SK-N-SH (cell line): ENCODE measurements around the gene CDS2.

Experiments
- CTCF ChIP-seq: fragments of 200-600 bp; sonication (generic); IDR thresholded peaks from 2 replicates; pipeline ENCODE4 v1.6.1; 2017; ENCODE audit warnings: antibody characterized with exemption, mild to moderate bottlenecking, moderate library complexity
- EZH2phosphoT487 ChIP-seq: fragments of 200-600 bp; sonication (generic); IDR thresholded peaks from 2 replicates; pipeline ENCODE4 v1.6.1; 2017; ENCODE audit warnings: low read depth, mixed run types, mild to moderate bottlenecking, antibody characterized with exemption, moderate library complexity, borderline replicate concordance
- FOXJ3 ChIP-seq: sonication (generic); formaldehyde crosslinking; IDR thresholded peaks from 2 replicates; pipeline ENCODE4 v1.5.1; 2020; ENCODE audit warnings: mild to moderate bottlenecking, missing genetic modification reagents
- MEF2A ChIP-seq: IDR thresholded peaks from 2 replicates; pipeline ENCODE4 v1.4.0; 2012; ENCODE audit warnings: low read depth, borderline replicate concordance
- TEAD4 ChIP-seq: IDR thresholded peaks from 2 replicates; pipeline ENCODE4 v1.4.0; 2012; ENCODE audit warnings: mild to moderate bottlenecking, borderline replicate concordance; ENCODE audit not compliant: insufficient read depth
- YY1 ChIP-seq: IDR thresholded peaks from 2 replicates; pipeline ENCODE4 v1.4.0; 2012; ENCODE audit warnings: low read depth, mild to moderate bottlenecking

GRCh38 chr20:5136096-5136495 is 9.3 kb downstream of the CDS2 start:
- no peak for TF ChIP-seq YY1
- TF ChIP-seq EZH2phosphoT487, result no peak
- TF ChIP-seq TEAD4, result no peak
- TF ChIP-seq CTCF, result no peak
- TF ChIP-seq MEF2A, result no peak
- TF ChIP-seq FOXJ3 (CRISPR knock-in tag), result no peak
